ENCODE data around the gene PRR30. TPM values are rescaled to one million over a fixed set of nuclear protein-coding genes. Genes with fewer than 3 reads are reported as not detected.

The PRR30 gene
- total and polyA plus RNA-seq, 2 donors from 2014 or later, result not detected

DNA sequence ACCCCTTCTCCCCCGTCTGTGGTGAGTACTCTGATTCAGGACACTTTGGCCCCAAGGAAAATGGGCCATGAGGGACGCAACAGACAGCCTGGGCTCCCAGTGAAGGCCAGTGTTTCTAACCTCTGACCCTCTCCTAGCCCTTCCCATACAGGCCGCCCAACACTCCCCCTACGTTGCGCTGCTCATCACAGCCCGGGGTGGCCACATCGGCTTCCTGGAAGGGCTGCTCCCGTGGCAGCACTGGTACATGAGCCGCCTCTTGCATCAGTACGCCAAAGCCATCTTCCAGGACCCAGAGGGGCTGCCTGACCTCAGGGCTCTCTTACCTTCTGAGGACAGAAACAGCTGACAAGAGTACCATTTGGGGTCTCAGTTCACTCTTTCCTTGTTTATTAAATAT is 8.8 kb downstream of the PRR30 start:
- H3K4me1 ChIP-seq (ENCODE audit: control insufficient read depth in 2 of 3, insufficient read depth in 2 of 3, low read depth in 1 of 3, low read length in 3 of 3), result peaks cover 0 to 11% (median 7%) of the 10 kb centered on the region in 3 donors
- FAIRE-seq, result no peak

DNA sequence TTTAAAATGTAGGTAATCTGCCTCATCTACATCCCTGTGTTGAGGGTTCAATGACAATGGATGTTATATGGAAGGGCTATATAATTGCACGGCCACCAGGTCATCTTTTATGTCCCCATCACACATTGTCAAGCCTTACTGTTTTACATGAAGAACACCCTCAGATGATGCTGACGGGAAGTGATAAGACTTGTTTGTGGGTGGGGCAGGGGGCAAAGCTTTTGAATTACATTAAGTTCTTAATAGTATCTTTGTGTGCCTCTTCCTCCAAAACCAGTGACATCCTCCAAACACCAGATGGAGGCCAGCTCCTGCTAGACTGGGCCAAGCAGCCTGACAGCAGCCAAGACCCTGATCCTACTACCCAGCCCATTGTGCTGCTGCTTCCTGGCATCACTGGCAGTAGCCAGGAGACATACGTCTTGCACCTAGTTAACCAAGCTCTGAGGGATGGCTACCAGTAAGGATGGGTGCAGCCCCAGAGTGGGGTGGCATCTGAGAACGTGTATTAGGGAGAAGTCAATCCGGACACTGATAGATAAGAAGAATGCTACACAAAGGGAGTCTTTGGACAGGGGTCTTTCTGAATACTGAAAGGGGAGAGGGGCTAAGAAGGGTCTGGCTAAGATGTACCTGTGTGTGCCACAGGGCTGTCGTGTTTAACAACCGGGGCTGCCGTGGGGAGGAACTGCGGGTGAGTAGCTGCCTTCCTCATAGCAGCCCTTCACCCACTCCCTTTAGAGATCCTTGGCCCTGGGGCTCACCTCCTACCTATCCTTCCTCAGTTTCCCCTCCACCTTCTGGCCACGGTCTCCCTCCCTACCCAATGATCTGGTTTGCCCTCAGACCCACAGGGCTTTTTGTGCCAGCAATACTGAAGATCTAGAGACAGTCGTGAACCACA is 10.3 kb downstream of the PRR30 start:
- Histone ChIP-seq H3K27ac (ENCODE audit: low read depth in 2 of 2, low read length in 2 of 2) (no peak overlapping the region), H3K4me3 (ENCODE audit: low read length in 3 of 3) (no peak overlapping the region), H3K9me3 (ENCODE audit: control insufficient read depth in 2 of 3, insufficient read depth in 1 of 3, low read length in 3 of 3) (no peaks in the 10 kb centered on the region), H3K27me3 (ENCODE audit: control insufficient read depth, insufficient read depth, low read length) (no peaks in the 10 kb centered on the region), H3K9ac (ENCODE audit: low read length in 3 of 3) (no peak overlapping the region), H3K4me1 (ENCODE audit: control insufficient read depth in 2 of 3, insufficient read depth in 2 of 3, low read depth in 1 of 3, low read length in 3 of 3) (peaks cover 0 to 13% (median 7%) of the 10 kb centered on the region in 3 donors), H3K36me3 (ENCODE audit: control insufficient read depth in 2 of 3, insufficient read depth in 3 of 3, low read length in 3 of 3) (peaks cover 2 to 13% (median 6%) of the 10 kb centered on the region in 3 donors)
- intact Hi-C loops (cut with DNase I), result no loop called here
- FAIRE-seq (no peak), DNase-seq (peak in 1 of 5 donors; percentile 51)
- TF ChIP-seq, protein P1, sequence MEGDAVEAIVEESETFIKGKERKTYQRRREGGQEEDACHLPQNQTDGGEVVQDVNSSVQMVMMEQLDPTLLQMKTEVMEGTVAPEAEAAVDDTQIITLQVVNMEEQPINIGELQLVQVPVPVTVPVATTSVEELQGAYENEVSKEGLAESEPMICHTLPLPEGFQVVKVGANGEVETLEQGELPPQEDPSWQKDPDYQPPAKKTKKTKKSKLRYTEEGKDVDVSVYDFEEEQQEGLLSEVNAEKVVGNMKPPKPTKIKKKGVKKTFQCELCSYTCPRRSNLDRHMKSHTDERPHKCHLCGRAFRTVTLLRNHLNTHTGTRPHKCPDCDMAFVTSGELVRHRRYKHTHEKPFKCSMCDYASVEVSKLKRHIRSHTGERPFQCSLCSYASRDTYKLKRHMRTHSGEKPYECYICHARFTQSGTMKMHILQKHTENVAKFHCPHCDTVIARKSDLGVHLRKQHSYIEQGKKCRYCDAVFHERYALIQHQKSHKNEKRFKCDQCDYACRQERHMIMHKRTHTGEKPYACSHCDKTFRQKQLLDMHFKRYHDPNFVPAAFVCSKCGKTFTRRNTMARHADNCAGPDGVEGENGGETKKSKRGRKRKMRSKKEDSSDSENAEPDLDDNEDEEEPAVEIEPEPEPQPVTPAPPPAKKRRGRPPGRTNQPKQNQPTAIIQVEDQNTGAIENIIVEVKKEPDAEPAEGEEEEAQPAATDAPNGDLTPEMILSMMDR (IDR thresholded peaks at IDR 0.05; ENCODE audit: borderline replicate concordance, extremely low read depth, insufficient read depth), result no peak

More for the DNA sequence above, 8.8 kb downstream of the PRR30 start:
- Histone ChIP-seq H3K36me3 (ENCODE audit: control insufficient read depth in 2 of 3, insufficient read depth in 3 of 3, low read length in 3 of 3) (peaks cover 2 to 13% (median 6%) of the 10 kb centered on the region in 3 donors), H3K27me3 (ENCODE audit: control insufficient read depth, insufficient read depth, low read length) (no peaks in the 10 kb centered on the region), H3K4me3 (ENCODE audit: low read length in 3 of 3) (no peak overlapping the region), H3K9me3 (ENCODE audit: control insufficient read depth in 2 of 3, insufficient read depth in 1 of 3, low read length in 3 of 3) (no peaks in the 10 kb centered on the region), H3K27ac (ENCODE audit: low read depth in 2 of 2, low read length in 2 of 2) (no peak overlapping the region), H3K9ac (ENCODE audit: low read length in 3 of 3) (no peak overlapping the region)
- intact Hi-C loops (cut with DNase I), result no loop called here
- TF ChIP-seq, protein P1 (IDR thresholded peaks at IDR 0.05; ENCODE audit: borderline replicate concordance, extremely low read depth, insufficient read depth), result no peak
- peak in 1 of 5 donors; percentile 51 for DNase-seq

DNA sequence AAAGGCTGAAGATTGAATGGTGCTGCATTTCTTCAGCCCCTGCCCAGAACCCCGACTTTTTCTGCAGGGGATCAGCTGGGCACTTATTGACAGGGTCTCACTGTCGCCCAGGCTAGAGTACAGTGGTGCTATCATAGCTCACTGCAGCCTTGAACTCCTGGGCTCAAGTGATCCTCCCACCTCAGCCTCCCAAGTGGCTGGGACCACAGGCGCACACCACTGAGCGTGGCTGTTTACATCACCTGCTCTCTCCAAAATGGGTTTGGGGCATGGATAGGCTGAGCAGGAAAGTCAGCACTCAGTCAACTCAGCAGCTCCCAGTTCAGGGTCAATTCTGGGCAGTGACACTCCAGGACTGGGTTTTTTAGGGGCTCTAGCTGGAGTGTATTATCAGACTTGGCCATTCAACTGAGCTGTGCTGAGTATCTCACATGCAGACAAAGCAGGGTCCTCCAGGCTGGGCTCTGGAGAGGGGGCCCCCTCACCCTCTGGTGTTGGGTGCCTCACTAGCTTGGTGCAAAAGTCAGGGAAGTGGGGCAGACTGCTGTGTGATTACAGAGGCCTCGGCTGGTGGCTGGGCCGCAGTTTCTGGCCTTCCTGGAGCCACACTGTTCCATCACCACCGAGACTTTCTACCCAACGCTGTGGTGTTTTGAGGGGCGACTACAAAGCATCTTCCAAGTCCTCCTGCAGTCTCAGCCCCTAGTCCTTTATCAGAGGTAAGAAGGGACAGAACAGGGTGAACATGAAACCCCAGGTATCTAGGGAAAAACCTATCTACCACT is 11.1 kb downstream of the PRR30 start:
- Histone ChIP-seq H3K27ac (ENCODE audit: low read depth in 2 of 2, low read length in 2 of 2) (no peak overlapping the region), H3K4me3 (ENCODE audit: low read length in 3 of 3) (no peak overlapping the region), H3K4me1 (ENCODE audit: control insufficient read depth in 2 of 3, insufficient read depth in 2 of 3, low read depth in 1 of 3, low read length in 3 of 3) (peaks cover 0 to 9% (median under 1%) of the 10 kb centered on the region in 3 donors), H3K9me3 (ENCODE audit: control insufficient read depth in 2 of 3, insufficient read depth in 1 of 3, low read length in 3 of 3) (no peaks in the 10 kb centered on the region), H3K27me3 (ENCODE audit: control insufficient read depth, insufficient read depth, low read length) (no peaks in the 10 kb centered on the region), H3K9ac (ENCODE audit: low read length in 3 of 3) (no peak overlapping the region), H3K36me3 (ENCODE audit: control insufficient read depth in 2 of 3, insufficient read depth in 3 of 3, low read length in 3 of 3) (peaks cover 2 to 13% (median 6%) of the 10 kb centered on the region in 3 donors)
- FAIRE-seq (no peak), DNase-seq (peak in 1 of 5 donors; percentile 59)
- intact Hi-C loops (cut with DNase I), result no loop called here
- TF ChIP-seq, protein P1 (IDR thresholded peaks at IDR 0.05; ENCODE audit: borderline replicate concordance, extremely low read depth, insufficient read depth), result no peak
